BLaER1 (cell line): ENCODE measurements around the gene SORL1.

Experiments
- H3K27ac ChIP-seq: shearing (Covaris generic); formaldehyde crosslinking; 2 replicates; pipeline ENCODE4 v1.8.1; 2022
- H3K27me3 ChIP-seq: shearing (Covaris generic); formaldehyde crosslinking; 2 replicates; pipeline ENCODE4 v1.8.1; 2022
- H3K36me3 ChIP-seq: shearing (Covaris generic); formaldehyde crosslinking; 2 replicates; pipeline ENCODE4 v1.8.1; 2022
- H3K4me1 ChIP-seq: shearing (Covaris generic); formaldehyde crosslinking; 2 replicates; pipeline ENCODE4 v1.8.1; 2022
- H3K4me2 ChIP-seq: shearing (Covaris generic); formaldehyde crosslinking; 2 replicates; pipeline ENCODE4 v1.8.1; 2022
- H3K4me3 ChIP-seq: shearing (Covaris generic); formaldehyde crosslinking; 2 replicates; pipeline ENCODE4 v1.8.1; 2022
- H3K9ac ChIP-seq: shearing (Covaris generic); formaldehyde crosslinking; 2 replicates; pipeline ENCODE4 v1.8.1; 2022
- H3K9me3 ChIP-seq: shearing (Covaris generic); formaldehyde crosslinking; 2 replicates; pipeline ENCODE4 v1.8.1; 2022
- H4K20me1 ChIP-seq: shearing (Covaris generic); formaldehyde crosslinking; 2 replicates; pipeline ENCODE4 v1.8.1; 2022
- Cebpa-rat ChIP-seq: shearing (Covaris generic); IDR thresholded peaks from 2 replicates; pipeline ENCODE4 v1.8.1; 2022

The SORL1 gene

GRCh38 chr11:121608545-121609098 lies 156.5 kb downstream of the SORL1 start:
- no peak overlapping the region for H3K4me3 ChIP-seq
- H4K20me1 ChIP-seq, result no peaks in the 10 kb centered on the region
- peaks cover 9% of the 10 kb centered on the region; the same call in 1 of the 2 replicates for H3K9me3 ChIP-seq
- H3K27ac ChIP-seq, result no peak overlapping the region
- no peak for TF ChIP-seq Cebpa-rat
- H3K36me3 ChIP-seq, result peaks cover 97% of the 10 kb centered on the region
- no peaks in the 10 kb centered on the region for H3K27me3 ChIP-seq
- no peak overlapping the region for H3K9ac ChIP-seq
- H3K4me2 ChIP-seq, result no peak overlapping the region
- no peaks in the 10 kb centered on the region for H3K4me1 ChIP-seq

- TF ChIP-seq Cebpa-rat, result no peak
- peaks cover 9% of the 10 kb centered on the region; the same call in 1 of the 2 replicates for H3K9me3 ChIP-seq
- no peaks in the 10 kb centered on the region for H4K20me1 ChIP-seq
- no peaks in the 10 kb centered on the region for H3K4me1 ChIP-seq
- H3K4me3 ChIP-seq, result no peak overlapping the region
- no peak overlapping the region for H3K27ac ChIP-seq
- H3K27me3 ChIP-seq, result no peaks in the 10 kb centered on the region
- H3K4me2 ChIP-seq, result no peak overlapping the region
- H3K36me3 ChIP-seq, result peaks cover 95% of the 10 kb centered on the region
- H3K9ac ChIP-seq, result no peak overlapping the region
Measured at GRCh38 chr11:121610706-121611105, 158.6 kb downstream of the SORL1 start.

DNA sequence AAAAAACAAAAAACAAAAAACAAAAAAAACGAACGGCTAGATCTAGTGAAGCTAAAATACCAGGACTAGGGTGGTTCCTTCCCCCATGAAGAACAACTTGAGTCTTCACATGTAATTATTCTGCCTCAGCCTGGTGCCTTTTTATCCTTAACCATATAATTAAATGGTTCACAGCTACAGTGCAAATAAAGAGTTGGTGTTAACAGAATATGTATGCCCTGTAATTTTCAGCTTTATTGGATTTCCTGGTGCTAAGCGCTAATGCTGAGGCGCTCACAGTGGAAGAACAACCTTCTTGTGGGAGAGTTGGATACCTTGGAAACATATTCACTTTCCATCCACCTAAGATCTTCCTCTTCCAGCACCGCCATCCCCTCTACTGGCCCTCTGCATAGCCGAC lies 159.1 kb downstream of the SORL1 start:
- Histone ChIP-seq H3K27ac (no peak overlapping the region), H3K36me3 (peaks cover 95% of the 10 kb centered on the region)
- no peak for TF ChIP-seq Cebpa-rat

DNA sequence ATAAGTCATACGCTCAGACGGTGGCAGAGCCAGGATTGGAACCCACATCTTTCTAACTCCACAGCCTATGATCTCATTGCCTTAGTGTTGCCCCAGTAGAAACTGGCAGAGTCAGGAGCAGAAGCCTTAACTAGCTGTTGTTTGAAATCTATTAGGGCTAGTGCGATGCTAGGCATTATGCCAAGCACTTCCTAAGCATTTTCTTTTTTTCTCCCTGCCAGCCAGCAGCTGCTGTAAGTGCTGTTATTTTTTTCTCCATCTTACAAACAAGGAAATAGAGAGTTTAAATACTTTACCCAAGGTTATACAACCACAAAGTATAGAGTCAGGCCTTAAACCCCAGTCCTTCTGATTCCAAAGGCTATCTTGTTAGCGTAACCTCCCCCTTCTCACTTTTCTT lies 161.6 kb downstream of the SORL1 start:
- Histone ChIP-seq H3K4me1 (peaks cover 10% of the 10 kb centered on the region), H3K9me3 (peaks cover 7% of the 10 kb centered on the region; the same call in 1 of the 2 replicates), H3K36me3 (peaks cover 87% of the 10 kb centered on the region), H3K27ac (no peak overlapping the region), H3K4me3 (no peak overlapping the region), H4K20me1 (no peaks in the 10 kb centered on the region), H3K27me3 (no peaks in the 10 kb centered on the region), H3K9ac (no peak overlapping the region), H3K4me2 (no peak overlapping the region)
- TF ChIP-seq Cebpa-rat, result no peak

More for the DNA sequence above, 159.1 kb downstream of the SORL1 start:
- H3K4me2 ChIP-seq, result no peak overlapping the region
- peaks cover 4% of the 10 kb centered on the region for H3K4me1 ChIP-seq
- no peaks in the 10 kb centered on the region for H4K20me1 ChIP-seq
- no peak overlapping the region for H3K9ac ChIP-seq
- no peaks in the 10 kb centered on the region for H3K27me3 ChIP-seq
- H3K4me3 ChIP-seq, result no peak overlapping the region
- peaks cover 9% of the 10 kb centered on the region; the same call in 1 of the 2 replicates for H3K9me3 ChIP-seq

DNA sequence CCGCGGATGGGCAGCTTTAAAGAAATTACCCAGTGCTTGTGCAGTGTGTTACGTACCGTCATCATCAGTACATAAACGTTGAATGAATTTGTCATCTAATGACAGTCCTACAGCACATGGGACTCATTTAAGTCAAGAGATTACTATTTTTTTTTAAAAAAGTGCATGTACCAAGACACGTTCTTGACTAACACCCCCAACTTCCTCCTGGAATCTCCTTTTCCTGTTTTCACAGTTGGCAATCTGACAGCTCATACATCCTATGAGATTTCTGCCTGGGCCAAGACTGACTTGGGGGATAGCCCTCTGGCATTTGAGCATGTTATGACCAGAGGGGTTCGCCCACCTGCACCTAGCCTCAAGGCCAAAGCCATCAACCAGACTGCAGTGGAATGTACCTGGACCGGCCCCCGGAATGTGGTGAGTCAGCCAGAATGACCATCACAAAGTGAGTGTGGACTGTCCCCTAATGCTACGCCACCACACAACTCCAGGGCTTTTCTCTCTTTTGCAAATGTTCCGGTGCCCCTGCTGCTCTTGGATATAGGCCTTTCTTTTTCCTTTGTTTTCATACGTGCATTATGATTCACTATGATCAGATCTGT lies 162.6 kb downstream of the SORL1 start:
- Histone ChIP-seq H3K4me3 (no peak overlapping the region), H3K27me3 (no peaks in the 10 kb centered on the region), H3K9me3 (no peaks in the 10 kb centered on the region), H3K9ac (no peak overlapping the region), H3K4me2 (no peak overlapping the region), H3K27ac (no peak overlapping the region), H3K36me3 (peaks cover 87% of the 10 kb centered on the region), H4K20me1 (no peaks in the 10 kb centered on the region), H3K4me1 (peaks cover 10% of the 10 kb centered on the region)
- no peak for TF ChIP-seq Cebpa-rat

GRCh38 chr11:121615501-121615900 lies 163.4 kb downstream of the SORL1 start:
- Histone ChIP-seq H3K27ac (no peak overlapping the region), H4K20me1 (no peaks in the 10 kb centered on the region), H3K4me1 (peaks cover 10% of the 10 kb centered on the region), H3K27me3 (no peaks in the 10 kb centered on the region), H3K4me2 (no peak overlapping the region), H3K9ac (no peak overlapping the region), H3K9me3 (no peaks in the 10 kb centered on the region), H3K36me3 (peaks cover 87% of the 10 kb centered on the region), H3K4me3 (no peak overlapping the region)
- no peak for TF ChIP-seq Cebpa-rat

- H3K4me1 ChIP-seq, result peaks cover 10% of the 10 kb centered on the region
- TF ChIP-seq Cebpa-rat, result no peak
- H3K4me2 ChIP-seq, result no peak overlapping the region
- H3K9ac ChIP-seq, result no peak overlapping the region
- H3K27me3 ChIP-seq, result no peaks in the 10 kb centered on the region
- no peaks in the 10 kb centered on the region for H3K9me3 ChIP-seq
- peaks cover 88% of the 10 kb centered on the region for H3K36me3 ChIP-seq
- H3K27ac ChIP-seq, result no peak overlapping the region
- H4K20me1 ChIP-seq, result no peaks in the 10 kb centered on the region
- no peak overlapping the region for H3K4me3 ChIP-seq
Measured at GRCh38 chr11:121618516-121618915, 166.4 kb downstream of the SORL1 start.

DNA sequence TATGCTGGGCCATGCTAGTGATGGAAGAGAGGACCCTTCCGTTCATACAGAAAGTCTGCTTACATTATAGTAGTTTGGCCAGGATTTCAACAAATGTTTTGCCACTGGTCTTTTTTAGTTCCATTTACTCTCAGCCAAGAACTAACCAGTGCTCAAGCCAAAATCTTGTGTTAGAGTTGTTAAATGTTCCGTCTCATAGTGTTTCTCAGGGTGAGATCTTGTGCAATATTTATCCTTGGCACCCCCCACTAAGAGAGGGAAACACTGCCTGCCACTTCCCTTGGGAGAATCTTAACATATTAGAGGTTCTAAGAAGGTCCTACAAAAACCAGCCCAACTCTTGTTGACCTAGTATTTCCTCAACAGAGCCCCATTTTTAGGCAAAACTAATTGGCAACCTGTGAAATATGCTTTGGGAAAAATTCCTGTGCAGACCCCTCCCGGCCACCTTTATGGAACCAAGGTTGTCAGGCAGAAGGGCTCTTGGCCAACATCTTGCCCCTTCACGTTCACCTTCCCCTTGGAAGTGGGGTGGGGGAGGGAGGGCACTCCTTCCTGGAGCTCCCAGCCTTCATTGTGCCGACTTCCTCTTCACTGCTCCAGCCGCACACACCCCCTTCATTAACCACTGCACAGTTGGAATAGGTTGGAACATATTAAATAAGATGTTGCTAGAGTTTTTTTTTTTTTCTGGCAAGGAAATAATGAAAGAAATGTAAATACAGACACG lies 173.8 kb downstream of the SORL1 start:
- Histone ChIP-seq H3K4me2 (no peak overlapping the region), H4K20me1 (no peaks in the 10 kb centered on the region), H3K9ac (no peak overlapping the region), H3K36me3 (peaks cover 62% of the 10 kb centered on the region), H3K27ac (no peak overlapping the region), H3K27me3 (no peaks in the 10 kb centered on the region), H3K4me1 (no peaks in the 10 kb centered on the region), H3K9me3 (no peaks in the 10 kb centered on the region), H3K4me3 (no peak overlapping the region)
- no peak for TF ChIP-seq Cebpa-rat

DNA sequence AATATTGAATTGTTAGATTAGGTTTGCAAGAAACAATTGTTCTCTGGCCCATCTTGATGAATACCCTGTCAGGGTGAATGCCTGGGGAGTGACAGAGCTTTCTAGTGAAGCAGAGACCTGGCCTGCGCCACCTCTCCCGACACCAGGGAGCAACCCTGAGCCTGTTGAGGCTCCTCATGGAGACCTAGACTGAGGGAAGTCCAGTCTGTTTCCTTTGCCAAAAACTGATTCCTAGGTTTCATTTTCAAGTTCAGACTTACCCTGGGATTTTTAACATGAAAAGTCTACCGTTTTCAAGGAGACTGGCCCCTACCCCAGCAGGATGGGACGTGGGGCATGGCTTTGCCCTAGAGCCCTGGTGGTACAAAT lies 174.4 kb downstream of the SORL1 start:
- no peak overlapping the region for H3K4me3 ChIP-seq
- no peaks in the 10 kb centered on the region for H3K4me1 ChIP-seq
- H3K36me3 ChIP-seq, result peaks cover 57% of the 10 kb centered on the region
- H4K20me1 ChIP-seq, result no peaks in the 10 kb centered on the region
- no peaks in the 10 kb centered on the region for H3K27me3 ChIP-seq
- no peak overlapping the region for H3K9ac ChIP-seq
- TF ChIP-seq Cebpa-rat, result no peak
- no peak overlapping the region for H3K4me2 ChIP-seq
- H3K9me3 ChIP-seq, result no peaks in the 10 kb centered on the region
- no peak overlapping the region for H3K27ac ChIP-seq

- Histone ChIP-seq H3K4me3 (no peak overlapping the region), H3K4me2 (no peak overlapping the region), H3K36me3 (peaks cover 54% of the 10 kb centered on the region), H3K9me3 (no peaks in the 10 kb centered on the region), H3K9ac (no peak overlapping the region), H3K27ac (no peak overlapping the region), H4K20me1 (no peaks in the 10 kb centered on the region), H3K4me1 (no peaks in the 10 kb centered on the region), H3K27me3 (no peaks in the 10 kb centered on the region)
- no peak for TF ChIP-seq Cebpa-rat
Measured at GRCh38 chr11:121626980-121627379, 174.9 kb downstream of the SORL1 start.
